OCI-LY7 (cell line): Measurements from ENCODE around the gene NCLN. TPM values are rescaled to one million over a fixed set of nuclear protein-coding genes. Genes with fewer than 3 reads are reported as not detected.

Experiments
- BruUV-seq: library from RNA; stranded (reverse); fragments of 400-500 nt; replicated peaks from 2 replicates; lab custom pipeline; 2021; lab: Mats Ljungman, UMichigan
- CTCF ChIA-PET: fragments of 300-600 bp; sonication (Branson Sonifier 250); formaldehyde crosslinking; loops from one replicate; lab custom pipeline; 2022; ENCODE audit warnings: antibody characterized with exemption; ENCODE audit not compliant: unreplicated experiment; lab: Charles Lee
- POLR2A ChIA-PET: fragments of 300-600 bp; sonication (Branson Sonifier 250); formaldehyde crosslinking; loops from one replicate; lab custom pipeline; 2022; ENCODE audit warnings: antibody characterized with exemption; lab: Charles Lee
- DNase-seq: peaks from one replicate; pipeline ENCODE4 v3.0.0-alpha.2; 2015; ENCODE audit warnings: low spot score
- H2AFZ ChIP-seq: fragments of 200-600 bp; sonication (generic), shearing (Covaris generic); 2 replicates; pipeline ENCODE4 v1.6.1; 2014; ENCODE audit warnings: mild to moderate bottlenecking, antibody characterized with exemption, low read length, moderate library complexity
- H3K27ac ChIP-seq: fragments of 200-600 bp; sonication (generic); 2 replicates; pipeline ENCODE4 v1.5.1; 2014; ENCODE audit warnings: mixed run types, low read depth, mild to moderate bottlenecking, moderate library complexity, low read length, inconsistent platforms; ENCODE audit not compliant: poor library complexity, severe bottlenecking
- H3K36me3 ChIP-seq: fragments of 200-600 bp; sonication (generic); 2 replicates; pipeline ENCODE4 v1.6.1; 2014; ENCODE audit warnings: mild to moderate bottlenecking, antibody characterized with exemption, low read length, moderate library complexity, mixed read lengths; ENCODE audit not compliant: insufficient read depth
- H3K4me1 ChIP-seq: fragments of 200-600 bp; sonication (generic); 2 replicates; pipeline ENCODE4 v1.5.1; 2014; ENCODE audit warnings: mild to moderate bottlenecking, low read length; ENCODE audit not compliant: insufficient read depth, poor library complexity, severe bottlenecking
- H3K4me2 ChIP-seq: fragments of 200-600 bp; sonication (generic); 2 replicates; pipeline ENCODE4 v1.6.1; 2014; ENCODE audit warnings: mild to moderate bottlenecking, low read length
- H3K4me3 ChIP-seq: fragments of 200-600 bp; sonication (generic); 2 replicates; pipeline ENCODE4 v1.5.1; 2014; ENCODE audit warnings: mild to moderate bottlenecking, low read depth, low read length; ENCODE audit not compliant: poor library complexity, severe bottlenecking
- H3K79me2 ChIP-seq: fragments of 200-600 bp; sonication (generic); 2 replicates; pipeline ENCODE4 v1.6.1; 2016; ENCODE audit warnings: low read depth, mild to moderate bottlenecking, low read length, moderate library complexity, mixed read lengths; ENCODE audit not compliant: insufficient read depth
- H3K9me2 ChIP-seq: fragments of 200-600 bp; sonication (generic); 2 replicates; pipeline ENCODE4 v1.6.1; 2016; ENCODE audit warnings: mild to moderate bottlenecking, low read length, mixed read lengths; ENCODE audit not compliant: insufficient read depth
- H3K9me3 ChIP-seq: fragments of 200-600 bp; sonication (generic); 2 replicates; pipeline ENCODE4 v1.6.1; 2014; ENCODE audit warnings: mild to moderate bottlenecking, mixed run types, low read length, mixed read lengths
- H4K20me1 ChIP-seq: fragments of 200-600 bp; sonication (generic); 2 replicates; pipeline ENCODE4 v1.6.1; 2014; ENCODE audit warnings: mild to moderate bottlenecking, antibody characterized with exemption, low read length, moderate library complexity, mixed read lengths; ENCODE audit not compliant: insufficient read depth
- CTCF ChIP-seq: fragments of 200-600 bp; sonication (generic); conservative IDR thresholded peaks from 2 replicates; pipeline ENCODE4 v1.5.1; 2014; ENCODE audit warnings: mild to moderate bottlenecking, antibody characterized with exemption, low read length, moderate library complexity, mixed read lengths
- EZH2phosphoT487 ChIP-seq: fragments of 200-600 bp; sonication (generic); IDR thresholded peaks from 2 replicates; pipeline ENCODE4 v1.6.1; 2018; ENCODE audit warnings: low read depth, borderline replicate concordance, mild to moderate bottlenecking, mixed run types, antibody characterized with exemption, low read length, moderate library complexity, mixed read lengths
- intact Hi-C: fragments of 100-400 bp; cut with micrococcal nuclease; formaldehyde crosslinking; loops from one replicate; pipeline ENCODE4 v1.10.0; 2022; ENCODE audit not compliant: unreplicated experiment
- total RNA-seq, 2 experiments: library from RNA; depleted of rRNA in 1 of 2; stranded (reverse); fragments of >200 nt in 1 of 2; shearing (Covaris generic) in 1 of 2; gene quantifications; 2 replicates each; pipeline ENCODE4 v1.2.3, GENCODE V29; 2014 to 2022

Gene NCLN
- total RNA-seq, 2 experiments from 2014 or later, result 49.2 to 61.9 TPM

GRCh38 chr19:3161453-3161852 lies 24.3 kb upstream of the NCLN start:
- no TSS peak for BruUV-seq
- intact Hi-C loops, result no loop called here
- Histone ChIP-seq H3K4me2 (no peak overlapping the region), H3K4me3 (no peak overlapping the region), H3K9me2 (no peaks in the 10 kb centered on the region), H4K20me1 (no peaks in the 10 kb centered on the region), H2AFZ (no peak overlapping the region), H3K27ac (no peak overlapping the region), H3K36me3 (no peaks in the 10 kb centered on the region), H3K4me1 (peaks cover 6% of the 10 kb centered on the region), H3K79me2 (no peaks in the 10 kb centered on the region), H3K9me3 (no peaks in the 10 kb centered on the region)
- TF ChIP-seq CTCF (no peak), EZH2phosphoT487 (no peak)
- ChIA-PET CTCF (interaction anchor here (1.3 kb wide), 1 partner anchor 34 kb away, joined by 3 read pairs; no protein-coding TSS in a partner anchor), POLR2A (interaction anchor here (1.2 kb wide), 1 partner anchor 126 kb away, joined by 3 read pairs; no protein-coding TSS in a partner anchor)
- no peak for DNase-seq

GRCh38 chr19:3162418-3163229 lies 23.1 kb upstream of the NCLN start:
- BruUV-seq, result no TSS peak
- Histone ChIP-seq H3K4me2 (no peak overlapping the region), H3K9me3 (no peaks in the 10 kb centered on the region), H4K20me1 (no peaks in the 10 kb centered on the region), H3K36me3 (no peaks in the 10 kb centered on the region), H2AFZ (no peak overlapping the region; the same call in 1 of the 2 replicates), H3K4me1 (peaks cover 6% of the 10 kb centered on the region), H3K27ac (no peak overlapping the region), H3K4me3 (no peak overlapping the region), H3K9me2 (no peaks in the 10 kb centered on the region), H3K79me2 (no peaks in the 10 kb centered on the region)
- ChIA-PET POLR2A (interaction anchor here (1.2 kb wide), 1 partner anchor 127 kb away, joined by 3 read pairs; no protein-coding TSS in a partner anchor), CTCF (interaction anchor here (1.3 kb wide), 1 partner anchor 35 kb away, joined by 3 read pairs; no protein-coding TSS in a partner anchor)
- intact Hi-C loops, result loop anchor here (1.0 to 2.0 kb wide), 4 partner anchors 16 to 212 kb away; no protein-coding TSS in a partner anchor
- peak; percentile 55 for DNase-seq
- TF ChIP-seq EZH2phosphoT487 (no peak), CTCF (no peak)
